AG04450 (cell line): ENCODE data around the gene ATP2C2. TPM values are rescaled to one million over a fixed set of nuclear protein-coding genes. Genes with fewer than 3 reads are reported as not detected.
"Not testable (repeated sequence)": the region's sequence is repeated elsewhere in the genome, so short reads cannot be mapped to it uniquely, and the experiment has no call there.

ENCODE experiments used
- CTCF ChIA-PET: fragments of 300-600, 350-600 bp; formaldehyde crosslinking; extraction: SDS; loops from one replicate; lab custom pipeline; 2022; ENCODE audit warnings: antibody characterized with exemption, inconsistent platforms; lab: Charles Lee
- POLR2A ChIA-PET: fragments of 350-600 bp; formaldehyde crosslinking; extraction: SDS; loops from one replicate; lab custom pipeline; 2021; ENCODE audit warnings: antibody characterized with exemption, inconsistent platforms; lab: Yijun Ruan, JAX
- DNase-seq: peaks from one replicate; pipeline ENCODE4 v3.0.0-alpha.2; 2011; ENCODE audit warnings: low read depth, low spot score
- H3K27ac ChIP-seq: one replicate; pipeline ENCODE4 v1.5.1; 2012; ENCODE audit warnings: low read depth, low read length, control low read depth
- H3K27me3 ChIP-seq: one replicate; pipeline ENCODE4 v1.6.0; 2012; ENCODE audit warnings: low read length; ENCODE audit not compliant: control insufficient read depth, insufficient read depth
- H3K4me3 ChIP-seq: 2 replicates; pipeline ENCODE4 v1.5.1; 2011; ENCODE audit warnings: mild to moderate bottlenecking, low read depth, low read length, control low read depth
- H3K9me3 ChIP-seq: 2 replicates; pipeline ENCODE4 v1.5.1; 2012; ENCODE audit warnings: low read length; ENCODE audit not compliant: control insufficient read depth, insufficient read depth
- CTCF ChIP-seq: IDR thresholded peaks from 2 replicates; pipeline ENCODE4 v1.5.1; 2011; ENCODE audit warnings: low read depth, low read length, control low read depth, inconsistent platforms
- polyA plus RNA-seq: library from polyadenylated mRNA; depleted of rRNA; stranded (reverse); fragments of >200 nt; gene quantifications from 2 replicates; pipeline ENCODE4 v1.2.3, GENCODE V29; 2011

ATP2C2 gene
- polyA plus RNA-seq, 1 experiment, result not detected

GRCh38 chr16:84332975-84333684 lies 35.2 kb upstream of the ATP2C2 start:
- ChIA-PET CTCF (no interaction called here), POLR2A (no interaction called here)
- TF ChIP-seq CTCF, result no peak
- H3K27me3 ChIP-seq, result peaks cover 3% of the 10 kb centered on the region
- no peak overlapping the region for H3K4me3 ChIP-seq
- H3K27ac ChIP-seq, result no peak overlapping the region
- H3K9me3 ChIP-seq, result peaks cover 4% of the 10 kb centered on the region; the same call in 1 of the 2 replicates
- DNase-seq, result no peak

GRCh38 chr16:84334058-84334457 lies 34.3 kb upstream of the ATP2C2 start:
- peaks cover 4% of the 10 kb centered on the region; the same call in 1 of the 2 replicates for H3K9me3 ChIP-seq
- DNase-seq, result no peak
- TF ChIP-seq CTCF, result no peak
- no peak overlapping the region for H3K4me3 ChIP-seq
- CTCF ChIA-PET, result no interaction called here
- H3K27ac ChIP-seq, result no peak overlapping the region
- peaks cover 3% of the 10 kb centered on the region for H3K27me3 ChIP-seq
- POLR2A ChIA-PET, result no interaction called here

- CTCF ChIA-PET, result no interaction called here
- no peak for DNase-seq
- Histone ChIP-seq H3K4me3 (no peak overlapping the region), H3K27me3 (peaks cover 7% of the 10 kb centered on the region), H3K27ac (no peak overlapping the region), H3K9me3 (peaks cover 4% of the 10 kb centered on the region; the same call in 1 of the 2 replicates)
- TF ChIP-seq CTCF, result no peak
- POLR2A ChIA-PET, result no interaction called here
Measured at GRCh38 chr16:84334482-84334881, 33.9 kb upstream of the ATP2C2 start.

- POLR2A ChIA-PET, DNase-seq, H3K4me3 ChIP-seq, H3K27ac ChIP-seq, CTCF ChIA-PET, H3K9me3 ChIP-seq: not testable (repeated sequence)
- H3K27me3 ChIP-seq, result peaks cover 15% of the 10 kb centered on the region
Measured at GRCh38 chr16:84337236-84337635, 31.1 kb upstream of the ATP2C2 start.

- POLR2A ChIA-PET, result no interaction called here
Measured at GRCh38 chr16:84339311-84339710, 29.0 kb upstream of the ATP2C2 start.

More at GRCh38 chr16:84339311-84339710, 29.0 kb upstream of the ATP2C2 start:
- H3K27me3 ChIP-seq, result peaks cover 15% of the 10 kb centered on the region
- H3K4me3 ChIP-seq, result no peak overlapping the region
- CTCF ChIA-PET, result no interaction called here
- no peak for TF ChIP-seq CTCF
- H3K9me3 ChIP-seq, result peaks cover 4% of the 10 kb centered on the region; the same call in 1 of the 2 replicates
- H3K27ac ChIP-seq, result no peak overlapping the region
- no peak for DNase-seq
